ENCODE measurements around the gene C1QL2. TPM values are rescaled to one million over a fixed set of nuclear protein-coding genes. Genes with fewer than 3 reads are reported as not detected.

The C1QL2 gene
- total and polyA plus RNA-seq, 2 experiments from 2014 or later, result 0.69 to 0.87 TPM

GRCh38 chr2:119198240-119198840 is 39.8 kb upstream of the C1QL2 start (continued):
- TF ChIP-seq REST (IDR thresholded peaks at IDR 0.05; ENCODE audit: unreplicated experiment) (no peak), ZNF114 (CRISPR knock-in tag; IDR thresholded peaks at IDR 0.05) (no peak)

GRCh38 chr2:119197529-119198239 is 39.1 kb upstream of the C1QL2 start:
- DNase-seq (ENCODE audit: low spot score) (no peak), ATAC-seq (no peak)
- Histone ChIP-seq H4K20me1 (replicated peaks; ENCODE audit: insufficient read depth) (no peaks in the 10 kb centered on the region), H3K27me3 (ENCODE audit: insufficient read depth) (no peaks in the 10 kb centered on the region), H3K4me2 (peak overlapping the region; percentile 39; the same call in 1 of the 2 replicates), H3K36me3 (ENCODE audit: insufficient read depth) (no peaks in the 10 kb centered on the region), H3K79me2 (replicated peaks; ENCODE audit: insufficient read depth) (no peaks in the 10 kb centered on the region), H3K27ac (ENCODE audit: low read depth) (no peak overlapping the region), H3K9me2 (ENCODE audit: insufficient read depth) (no peaks in the 10 kb centered on the region), H3K4me3 (no peak overlapping the region), H3F3A (replicated peaks; ENCODE audit: low read depth) (no peaks in the 10 kb centered on the region), H3K4me1 (ENCODE audit: insufficient read depth) (peaks cover 17% of the 10 kb centered on the region), H2AFZ (0 out of 2 replicates have a peak overlapping the region, but pooled peaks have one; percentile 28)
- TF ChIP-seq EZH2 (IDR thresholded peaks at IDR 0.05; ENCODE audit: low read depth, unreplicated experiment) (no peak), EZH2phosphoT487 (IDR thresholded peaks at IDR 0.05; ENCODE audit: unreplicated experiment) (no peak), REST (IDR thresholded peaks at IDR 0.05; ENCODE audit: unreplicated experiment) (no peak), ZNF114 (CRISPR knock-in tag; IDR thresholded peaks at IDR 0.05) (no peak), NANOG (IDR thresholded peaks at IDR 0.05; ENCODE audit: borderline replicate concordance) (no peak), ZNF331 (CRISPR knock-in tag; IDR thresholded peaks at IDR 0.05; ENCODE audit: low read depth) (no peak)
- peaks cover 35% of the 10 kb centered on the region for H3K4me1 Mint-ChIP-seq
- H3K27ac Mint-ChIP-seq, result no peak overlapping the region
- no peaks in the 10 kb centered on the region for H3K36me3 Mint-ChIP-seq (ENCODE audit: low read depth)
- H3K27me3 Mint-ChIP-seq (ENCODE audit: insufficient read depth, low read depth, poor library complexity), result peaks cover 16% of the 10 kb centered on the region
- H3K9me3 Mint-ChIP-seq, result no peaks in the 10 kb centered on the region
- H3K4me3 Mint-ChIP-seq, result no peak overlapping the region; the same call in 2 of the 3 replicates

All from GM23338 (cell line).